Aorta (tissue), 5 donors: Measurements from ENCODE around the gene ABCC12. TPM values are rescaled to one million over a fixed set of nuclear protein-coding genes. Genes with fewer than 3 reads are reported as not detected.

Source experiments
- ATAC-seq: fragments of 200-7000 bp; cut with Tn5 transposase; one replicate; pipeline ENCODE4 v1.9.1; 2022; ENCODE audit warnings: moderate library complexity; ENCODE audit not compliant: low FRiP score
- DNase-seq, 2 donors: peaks; one replicate each; pipeline ENCODE4 v3.0.0-alpha.2; 2020
- H3K27ac ChIP-seq, 2 donors: one replicate each; pipeline ENCODE4 v1.5.1; 2013; ENCODE audit warnings: low read length in 2 of 2, mild to moderate bottlenecking in 2 of 2, moderate library complexity in 2 of 2, control low read depth in 1 of 2, inconsistent platforms in 1 of 2, low read depth in 1 of 2
- H3K27me3 ChIP-seq, 2 donors: one replicate each; pipeline ENCODE4 v1.6.1; 2013; ENCODE audit warnings: control low read depth in 1 of 2, low read length in 1 of 2, mild to moderate bottlenecking in 1 of 2, moderate library complexity in 1 of 2; ENCODE audit not compliant: insufficient read depth in 2 of 2, control insufficient read depth in 1 of 2
- H3K36me3 ChIP-seq, 2 donors: one replicate each; pipeline ENCODE4 v1.6.1; 2013; ENCODE audit warnings: control low read depth in 1 of 2, low read length in 1 of 2, mild to moderate bottlenecking in 1 of 2; ENCODE audit not compliant: insufficient read depth in 2 of 2, control insufficient read depth in 1 of 2
- H3K4me1 ChIP-seq, 2 donors: one replicate each; pipeline ENCODE4 v1.6.1; 2013; ENCODE audit warnings: low read length in 2 of 2, control low read depth in 1 of 2, mild to moderate bottlenecking in 1 of 2, moderate library complexity in 1 of 2; ENCODE audit not compliant: insufficient read depth in 2 of 2, control insufficient read depth in 1 of 2
- H3K4me3 ChIP-seq, 2 donors: one replicate each; pipeline ENCODE4 v1.5.1; 2013; ENCODE audit warnings: low read length in 2 of 2, control low read depth in 1 of 2, mild to moderate bottlenecking in 1 of 2
- H3K9me3 ChIP-seq: one replicate; pipeline ENCODE4 v1.6.1; 2013; ENCODE audit warnings: mild to moderate bottlenecking, low read length; ENCODE audit not compliant: control insufficient read depth
- WGBS, 2 donors: extraction: QIAGEN DNeasy Blood & Tissue Kit; methylation state at CpG; one replicate each; pipeline ENCODE4 v1.1.7; 2013; 5-methylcytosine and 5-hydroxymethylcytosine counted together
- intact Hi-C, 2 donors: fragments of 100-400 bp; cut with DNase I; formaldehyde crosslinking; loops; one replicate each; pipeline versions ENCODE4 v1.14.2 to v1.15.0; 2022
- polyA plus RNA-seq, 2 donors: library from polyadenylated mRNA; stranded (reverse); fragments of 200-250 nt; gene quantifications; one replicate each; pipeline ENCODE4 v1.2.3, GENCODE V29; 2013
- total RNA-seq, 2 donors: library from RNA; stranded (reverse); fragmentation: NEBNext Ultra II Directional; extraction: Animal tissue kit (Norgen Biotek cat#: 25700); gene quantifications; one replicate each; pipeline ENCODE4 v1.2.1, GENCODE V29; 2021
- donor health status: healthy with polysubstance abuse.
- donor health status: Bipolar disorder and iron deficiency.
- donor health status: DM: no; HTN: no; CAD: no.
- donor health status: DM: no; HTN: no; CAD: no.
- donor health status: DM: yes; HTN: yes; CAD: no.

ABCC12 gene
- total and polyA plus RNA-seq, 4 donors: 0.05 TPM; not detected in 3

- no peaks in the 10 kb centered on the region for H3K9me3 ChIP-seq
- no peaks in the 10 kb centered on the region for H3K4me1 ChIP-seq
- no peaks in the 10 kb centered on the region for H3K27me3 ChIP-seq
- H3K27ac ChIP-seq: no peak overlapping the region
- DNase-seq (no peak), ATAC-seq (no peak)
- intact Hi-C loops: no loop called here
- no peak overlapping the region for H3K4me3 ChIP-seq
- H3K36me3 ChIP-seq: no peaks in the 10 kb centered on the region
- 79 to 80% methylated on average over 7 of the region's 7 CpGs for WGBS, 2 donors
Measured at GRCh38 chr16:48110000-48110399, 45.8 kb downstream of the ABCC12 start.

- no peak overlapping the region for H3K4me3 ChIP-seq
- ATAC-seq: no peak
- 62 to 77% methylated on average over 9 of the region's 9 CpGs for WGBS, 2 donors
- no peaks in the 10 kb centered on the region for H3K4me1 ChIP-seq
- DNase-seq: no peak
- no peaks in the 10 kb centered on the region for H3K9me3 ChIP-seq
- intact Hi-C loops: no loop called here
- H3K36me3 ChIP-seq: no peaks in the 10 kb centered on the region
- no peak overlapping the region for H3K27ac ChIP-seq
- H3K27me3 ChIP-seq: no peaks in the 10 kb centered on the region
Measured at GRCh38 chr16:48109475-48109874, 46.3 kb downstream of the ABCC12 start.

GRCh38 chr16:48106446-48106845 is 49.3 kb downstream of the ABCC12 start:
- H3K27me3 ChIP-seq: no peaks in the 10 kb centered on the region
- ATAC-seq (no peak), DNase-seq (no peak)
- no peaks in the 10 kb centered on the region for H3K4me1 ChIP-seq
- 52 to 66% methylated on average over 3 of the region's 3 CpGs for WGBS, 2 donors
- H3K36me3 ChIP-seq: no peaks in the 10 kb centered on the region
- intact Hi-C loops: no loop called here
- no peak overlapping the region for H3K4me3 ChIP-seq
- H3K9me3 ChIP-seq: no peaks in the 10 kb centered on the region
- no peak overlapping the region for H3K27ac ChIP-seq

Other genes with a start within 250 kb of the ABCC12 start
- 10 to 100 TPM; 58.7 to 71.8 TPM for gene LONP2, start 88.3 kb upstream of the ABCC12 start, total RNA-seq
- 10 to 100 TPM in 1 of 2 donors, 1 to 10 TPM in 1; 9.5 to 32.1 TPM for gene LONP2, start 88.3 kb upstream of the ABCC12 start, polyA plus RNA-seq
- not detected for gene ABCC11, start 91.5 kb upstream of the ABCC12 start, total RNA-seq
- gene ABCC11, start 91.5 kb upstream of the ABCC12 start, polyA plus RNA-seq: under 1 TPM in 1 of 2 donors, not detected in 1; 0.13 TPM
- gene SIAH1, start 229.4 kb upstream of the ABCC12 start, total RNA-seq: 10 to 100 TPM; 23.9 to 24.3 TPM
- gene SIAH1, start 229.4 kb upstream of the ABCC12 start, polyA plus RNA-seq: 10 to 100 TPM; 12.7 to 15.3 TPM